Measurements from ENCODE around the gene ADGRV1.

- TF ChIP-seq CTCF (IDR thresholded peaks at IDR 0.05; ENCODE audit: insufficient read depth, low read length): no peak
- TF ChIP-seq POLR2AphosphoS5 (IDR thresholded peaks at IDR 0.05; ENCODE audit: low read depth): no peak
- TF ChIP-seq, protein P1, sequence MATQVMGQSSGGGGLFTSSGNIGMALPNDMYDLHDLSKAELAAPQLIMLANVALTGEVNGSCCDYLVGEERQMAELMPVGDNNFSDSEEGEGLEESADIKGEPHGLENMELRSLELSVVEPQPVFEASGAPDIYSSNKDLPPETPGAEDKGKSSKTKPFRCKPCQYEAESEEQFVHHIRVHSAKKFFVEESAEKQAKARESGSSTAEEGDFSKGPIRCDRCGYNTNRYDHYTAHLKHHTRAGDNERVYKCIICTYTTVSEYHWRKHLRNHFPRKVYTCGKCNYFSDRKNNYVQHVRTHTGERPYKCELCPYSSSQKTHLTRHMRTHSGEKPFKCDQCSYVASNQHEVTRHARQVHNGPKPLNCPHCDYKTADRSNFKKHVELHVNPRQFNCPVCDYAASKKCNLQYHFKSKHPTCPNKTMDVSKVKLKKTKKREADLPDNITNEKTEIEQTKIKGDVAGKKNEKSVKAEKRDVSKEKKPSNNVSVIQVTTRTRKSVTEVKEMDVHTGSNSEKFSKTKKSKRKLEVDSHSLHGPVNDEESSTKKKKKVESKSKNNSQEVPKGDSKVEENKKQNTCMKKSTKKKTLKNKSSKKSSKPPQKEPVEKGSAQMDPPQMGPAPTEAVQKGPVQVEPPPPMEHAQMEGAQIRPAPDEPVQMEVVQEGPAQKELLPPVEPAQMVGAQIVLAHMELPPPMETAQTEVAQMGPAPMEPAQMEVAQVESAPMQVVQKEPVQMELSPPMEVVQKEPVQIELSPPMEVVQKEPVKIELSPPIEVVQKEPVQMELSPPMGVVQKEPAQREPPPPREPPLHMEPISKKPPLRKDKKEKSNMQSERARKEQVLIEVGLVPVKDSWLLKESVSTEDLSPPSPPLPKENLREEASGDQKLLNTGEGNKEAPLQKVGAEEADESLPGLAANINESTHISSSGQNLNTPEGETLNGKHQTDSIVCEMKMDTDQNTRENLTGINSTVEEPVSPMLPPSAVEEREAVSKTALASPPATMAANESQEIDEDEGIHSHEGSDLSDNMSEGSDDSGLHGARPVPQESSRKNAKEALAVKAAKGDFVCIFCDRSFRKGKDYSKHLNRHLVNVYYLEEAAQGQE (IDR thresholded peaks at IDR 0.05; ENCODE audit: insufficient replicate concordance, low read depth): no peak
These were observed 296.9 kb downstream of the ADGRV1 start for GRCh38 chr5:90855296-90856010.

Measured in HL-60 (cell line).